ENCODE measurements around the gene NT5DC2.

DNA sequence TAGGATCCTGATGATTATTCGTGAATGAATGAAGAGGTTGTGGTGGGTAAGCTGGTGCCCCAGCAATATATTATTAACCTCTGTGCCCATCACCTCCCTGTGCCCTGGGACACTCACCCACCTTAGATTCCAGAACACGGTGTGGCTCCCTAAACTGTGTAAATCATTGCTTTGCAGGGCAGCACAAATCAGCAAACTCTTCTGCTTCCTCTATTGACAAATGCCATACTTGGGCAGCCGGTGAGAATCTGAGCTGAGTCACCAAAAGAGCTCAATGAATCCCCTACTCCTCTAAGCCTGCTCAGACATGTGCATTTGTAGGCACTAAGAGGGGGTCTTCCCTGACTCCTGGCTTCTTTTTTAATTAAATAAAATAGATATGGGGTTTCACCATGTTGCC, 18.4 kb upstream of the NT5DC2 start:
- TF ChIP-seq, protein P1, sequence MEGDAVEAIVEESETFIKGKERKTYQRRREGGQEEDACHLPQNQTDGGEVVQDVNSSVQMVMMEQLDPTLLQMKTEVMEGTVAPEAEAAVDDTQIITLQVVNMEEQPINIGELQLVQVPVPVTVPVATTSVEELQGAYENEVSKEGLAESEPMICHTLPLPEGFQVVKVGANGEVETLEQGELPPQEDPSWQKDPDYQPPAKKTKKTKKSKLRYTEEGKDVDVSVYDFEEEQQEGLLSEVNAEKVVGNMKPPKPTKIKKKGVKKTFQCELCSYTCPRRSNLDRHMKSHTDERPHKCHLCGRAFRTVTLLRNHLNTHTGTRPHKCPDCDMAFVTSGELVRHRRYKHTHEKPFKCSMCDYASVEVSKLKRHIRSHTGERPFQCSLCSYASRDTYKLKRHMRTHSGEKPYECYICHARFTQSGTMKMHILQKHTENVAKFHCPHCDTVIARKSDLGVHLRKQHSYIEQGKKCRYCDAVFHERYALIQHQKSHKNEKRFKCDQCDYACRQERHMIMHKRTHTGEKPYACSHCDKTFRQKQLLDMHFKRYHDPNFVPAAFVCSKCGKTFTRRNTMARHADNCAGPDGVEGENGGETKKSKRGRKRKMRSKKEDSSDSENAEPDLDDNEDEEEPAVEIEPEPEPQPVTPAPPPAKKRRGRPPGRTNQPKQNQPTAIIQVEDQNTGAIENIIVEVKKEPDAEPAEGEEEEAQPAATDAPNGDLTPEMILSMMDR (IDR thresholded peaks at IDR 0.05; ENCODE audit: borderline replicate concordance, extremely low read depth, low read length, poor library complexity, severe bottlenecking), result no peak
- TF ChIP-seq EZH2 (IDR thresholded peaks at IDR 0.05; ENCODE audit: borderline replicate concordance, low read depth, low read length, severe bottlenecking), result no peak
